Testis (tissue), 2 donors: ENCODE measurements around the gene EMC9.

ENCODE experiments used
- POLR2A ChIP-seq: fragments of 450-650 bp; IDR thresholded peaks from one replicate; pipeline ENCODE4 v1.6.1; 2017; ENCODE audit warnings: antibody characterized with exemption, mild to moderate bottlenecking, moderate library complexity
- TF ChIP-seq, protein P1 (sequence below), 3 experiments: fragments of 450-650 bp in 2 of 3; fragments of 200-600 bp in 1 of 3; sonication (generic) in 1 of 3; IDR thresholded peaks; one replicate each; pipeline ENCODE4 v1.5.1; 2016 to 2019; ENCODE audit warnings: antibody characterized with exemption in 3 of 3, mild to moderate bottlenecking in 2 of 3, moderate library complexity in 1 of 3

DNA sequence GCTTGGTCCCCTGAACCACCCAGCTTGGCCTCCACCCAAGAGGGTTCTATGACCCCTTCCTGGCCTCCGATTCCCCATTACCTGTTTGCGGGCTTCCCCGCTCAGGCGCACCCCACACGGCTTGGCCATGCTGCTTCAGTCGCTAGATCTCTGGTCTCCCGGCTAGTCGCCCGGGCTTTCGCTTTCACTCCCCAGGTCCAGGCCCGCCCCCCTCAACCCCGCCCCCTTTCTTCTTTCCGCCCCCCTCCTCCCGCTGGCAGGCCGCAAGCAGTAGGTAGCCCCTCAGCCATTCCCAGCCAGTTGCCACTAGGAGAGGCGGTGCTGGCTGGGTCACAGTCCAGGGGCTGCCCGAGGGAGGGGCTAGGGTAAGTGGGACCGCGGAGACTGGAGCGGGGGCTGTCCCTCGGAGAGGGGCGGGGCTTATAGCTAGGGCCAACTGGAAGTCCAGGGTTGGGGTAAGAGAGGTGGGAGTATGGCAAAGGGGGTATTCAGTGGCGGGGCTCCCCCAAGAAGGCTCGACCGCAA is 5.1 kb upstream of the EMC9 start, which contains the start of gene PSME2:
- TF ChIP-seq, protein P1, sequence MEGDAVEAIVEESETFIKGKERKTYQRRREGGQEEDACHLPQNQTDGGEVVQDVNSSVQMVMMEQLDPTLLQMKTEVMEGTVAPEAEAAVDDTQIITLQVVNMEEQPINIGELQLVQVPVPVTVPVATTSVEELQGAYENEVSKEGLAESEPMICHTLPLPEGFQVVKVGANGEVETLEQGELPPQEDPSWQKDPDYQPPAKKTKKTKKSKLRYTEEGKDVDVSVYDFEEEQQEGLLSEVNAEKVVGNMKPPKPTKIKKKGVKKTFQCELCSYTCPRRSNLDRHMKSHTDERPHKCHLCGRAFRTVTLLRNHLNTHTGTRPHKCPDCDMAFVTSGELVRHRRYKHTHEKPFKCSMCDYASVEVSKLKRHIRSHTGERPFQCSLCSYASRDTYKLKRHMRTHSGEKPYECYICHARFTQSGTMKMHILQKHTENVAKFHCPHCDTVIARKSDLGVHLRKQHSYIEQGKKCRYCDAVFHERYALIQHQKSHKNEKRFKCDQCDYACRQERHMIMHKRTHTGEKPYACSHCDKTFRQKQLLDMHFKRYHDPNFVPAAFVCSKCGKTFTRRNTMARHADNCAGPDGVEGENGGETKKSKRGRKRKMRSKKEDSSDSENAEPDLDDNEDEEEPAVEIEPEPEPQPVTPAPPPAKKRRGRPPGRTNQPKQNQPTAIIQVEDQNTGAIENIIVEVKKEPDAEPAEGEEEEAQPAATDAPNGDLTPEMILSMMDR (IDR thresholded peaks at IDR 0.05), result no peak
- no peak for TF ChIP-seq POLR2A
